ENCODE results near the gene FGF14.

The FGF14 gene

GRCh38 chr13:101681834-101682233 lies 720.0 kb downstream of the FGF14 start:
- in situ Hi-C loops (cut with HindIII; ENCODE audit: low sequenced_read_pairs), result no loop called here
- DNase-seq (ENCODE audit: low read depth), result peak; percentile 5
- TF ChIP-seq, protein P1, sequence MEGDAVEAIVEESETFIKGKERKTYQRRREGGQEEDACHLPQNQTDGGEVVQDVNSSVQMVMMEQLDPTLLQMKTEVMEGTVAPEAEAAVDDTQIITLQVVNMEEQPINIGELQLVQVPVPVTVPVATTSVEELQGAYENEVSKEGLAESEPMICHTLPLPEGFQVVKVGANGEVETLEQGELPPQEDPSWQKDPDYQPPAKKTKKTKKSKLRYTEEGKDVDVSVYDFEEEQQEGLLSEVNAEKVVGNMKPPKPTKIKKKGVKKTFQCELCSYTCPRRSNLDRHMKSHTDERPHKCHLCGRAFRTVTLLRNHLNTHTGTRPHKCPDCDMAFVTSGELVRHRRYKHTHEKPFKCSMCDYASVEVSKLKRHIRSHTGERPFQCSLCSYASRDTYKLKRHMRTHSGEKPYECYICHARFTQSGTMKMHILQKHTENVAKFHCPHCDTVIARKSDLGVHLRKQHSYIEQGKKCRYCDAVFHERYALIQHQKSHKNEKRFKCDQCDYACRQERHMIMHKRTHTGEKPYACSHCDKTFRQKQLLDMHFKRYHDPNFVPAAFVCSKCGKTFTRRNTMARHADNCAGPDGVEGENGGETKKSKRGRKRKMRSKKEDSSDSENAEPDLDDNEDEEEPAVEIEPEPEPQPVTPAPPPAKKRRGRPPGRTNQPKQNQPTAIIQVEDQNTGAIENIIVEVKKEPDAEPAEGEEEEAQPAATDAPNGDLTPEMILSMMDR (IDR thresholded peaks at IDR 0.05; ENCODE audit: low read depth, low read length, missing control alignments), result no peak
- H3K4me3 ChIP-seq (ENCODE audit: low read depth, low read length), result no peak overlapping the region

DNA sequence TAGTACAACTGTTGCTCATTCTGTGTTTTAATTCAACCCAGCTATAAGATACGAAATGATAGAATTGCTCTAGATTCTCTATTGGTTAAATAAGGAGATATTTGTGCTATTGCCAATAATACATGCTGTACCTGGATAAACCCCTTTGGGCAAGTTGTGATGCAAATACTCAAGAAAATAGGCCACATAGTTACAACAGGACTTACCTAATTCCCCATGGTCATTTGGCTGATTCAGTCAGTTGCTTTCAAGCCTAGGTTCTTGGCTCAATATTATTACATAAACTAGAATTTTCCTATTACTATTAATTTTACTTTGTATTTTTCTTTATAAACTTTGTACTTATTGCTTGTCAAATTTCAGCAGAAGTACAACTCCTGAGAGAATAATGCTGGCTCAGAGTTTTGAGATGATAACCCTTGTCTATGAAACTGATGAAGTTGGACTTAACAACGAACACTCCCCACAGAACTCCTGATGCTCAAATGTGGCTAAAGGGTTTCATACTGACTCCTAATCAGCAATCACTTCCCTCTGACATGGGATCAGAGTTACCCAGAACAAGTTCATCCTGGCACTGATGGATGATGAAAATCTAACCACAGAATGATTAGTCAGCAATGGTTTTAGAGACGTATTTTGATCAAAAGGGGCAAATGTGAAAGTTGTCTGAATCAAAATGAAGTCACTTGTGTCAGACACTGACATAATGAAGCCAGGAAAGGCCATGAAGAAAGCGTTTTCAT lies 728.3 kb downstream of the FGF14 start:
- in situ Hi-C loops (cut with HindIII; ENCODE audit: low sequenced_read_pairs), result no loop called here
- no peak for DNase-seq (ENCODE audit: low read depth)
- H3K4me3 ChIP-seq (ENCODE audit: low read depth, low read length), result no peak overlapping the region

DNA sequence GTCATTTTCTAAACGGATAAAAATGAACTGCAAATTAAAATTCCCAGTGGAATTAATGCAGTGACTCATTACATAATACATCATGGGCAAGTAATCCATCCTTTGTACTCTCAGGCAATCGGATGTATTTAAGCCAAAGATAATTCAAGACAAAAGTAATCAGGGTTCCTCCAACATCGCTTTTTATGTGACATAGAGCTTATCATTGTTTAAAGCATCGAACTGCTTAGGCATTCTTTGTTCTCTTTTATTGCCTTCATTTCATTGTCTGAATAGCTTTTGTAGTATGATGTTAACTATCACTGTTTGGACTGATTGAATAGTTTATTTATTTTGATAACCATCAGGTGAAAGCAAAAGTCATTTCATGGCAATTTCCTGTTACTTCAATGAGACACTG lies 740.0 kb downstream of the FGF14 start:
- no peak for DNase-seq (ENCODE audit: low read depth)
- in situ Hi-C loops (cut with HindIII; ENCODE audit: low sequenced_read_pairs), result no loop called here
- TF ChIP-seq, protein P1 (IDR thresholded peaks at IDR 0.05; ENCODE audit: low read depth, low read length, missing control alignments), result no peak
- no peak overlapping the region for H3K4me3 ChIP-seq (ENCODE audit: low read depth, low read length)

More for the DNA sequence above, 728.3 kb downstream of the FGF14 start:
- TF ChIP-seq, protein P1 (IDR thresholded peaks at IDR 0.05; ENCODE audit: low read depth, low read length, missing control alignments), result no peak

Measured in astrocyte of the cerebellum (primary cell).